Stimulated activated CD4-positive, alpha-beta T cell treated with anti-CD3 and anti-CD28 coated beads, TNF-alpha, amount 100 ng/mL, for 48 hours (primary cell): ENCODE measurements around the gene CDK12.

Experiments used
- DNase-seq, 3 donors: peaks; one replicate each; pipeline ENCODE4 v3.0.0-alpha.2; 2020; ENCODE audit warnings: low read depth in 3 of 3

The CDK12 gene

DNA sequence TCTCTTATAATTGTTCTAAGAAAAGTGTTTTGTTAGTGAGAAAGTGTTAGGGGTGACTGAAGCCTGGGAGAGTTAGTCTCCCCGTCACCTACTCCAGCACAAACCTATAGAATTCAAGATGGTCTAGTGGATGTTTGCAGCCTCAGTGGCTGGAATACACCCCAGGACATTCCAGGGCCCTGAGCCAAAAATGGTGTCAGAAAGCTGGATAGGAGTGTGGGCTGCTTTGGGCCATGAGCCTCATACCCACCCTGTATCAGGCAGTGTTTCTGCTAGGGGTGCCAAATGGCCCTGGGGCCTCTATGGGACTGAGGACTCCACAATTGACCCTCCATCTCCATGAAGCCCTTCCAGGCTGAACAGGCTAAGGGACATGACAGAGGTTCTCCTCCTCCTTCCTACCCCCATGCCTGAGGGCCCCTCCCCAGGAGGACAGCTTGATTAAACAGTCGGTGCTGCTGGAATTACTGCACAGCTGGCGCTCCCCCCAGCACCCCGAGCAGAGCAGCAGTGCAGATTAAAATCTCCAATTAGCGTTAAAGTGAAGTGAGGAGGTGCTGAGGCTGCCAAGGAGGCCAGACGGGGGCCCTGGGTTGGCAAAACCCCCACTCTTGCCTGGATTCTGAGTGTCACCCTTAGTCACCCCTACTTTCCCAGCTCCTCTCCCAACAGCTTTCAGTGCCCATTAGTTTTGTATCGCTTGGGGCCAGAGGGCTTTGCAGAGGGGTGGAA lies 87.4 kb downstream of the CDK12 start:
- DNase-seq = no peak

DNA sequence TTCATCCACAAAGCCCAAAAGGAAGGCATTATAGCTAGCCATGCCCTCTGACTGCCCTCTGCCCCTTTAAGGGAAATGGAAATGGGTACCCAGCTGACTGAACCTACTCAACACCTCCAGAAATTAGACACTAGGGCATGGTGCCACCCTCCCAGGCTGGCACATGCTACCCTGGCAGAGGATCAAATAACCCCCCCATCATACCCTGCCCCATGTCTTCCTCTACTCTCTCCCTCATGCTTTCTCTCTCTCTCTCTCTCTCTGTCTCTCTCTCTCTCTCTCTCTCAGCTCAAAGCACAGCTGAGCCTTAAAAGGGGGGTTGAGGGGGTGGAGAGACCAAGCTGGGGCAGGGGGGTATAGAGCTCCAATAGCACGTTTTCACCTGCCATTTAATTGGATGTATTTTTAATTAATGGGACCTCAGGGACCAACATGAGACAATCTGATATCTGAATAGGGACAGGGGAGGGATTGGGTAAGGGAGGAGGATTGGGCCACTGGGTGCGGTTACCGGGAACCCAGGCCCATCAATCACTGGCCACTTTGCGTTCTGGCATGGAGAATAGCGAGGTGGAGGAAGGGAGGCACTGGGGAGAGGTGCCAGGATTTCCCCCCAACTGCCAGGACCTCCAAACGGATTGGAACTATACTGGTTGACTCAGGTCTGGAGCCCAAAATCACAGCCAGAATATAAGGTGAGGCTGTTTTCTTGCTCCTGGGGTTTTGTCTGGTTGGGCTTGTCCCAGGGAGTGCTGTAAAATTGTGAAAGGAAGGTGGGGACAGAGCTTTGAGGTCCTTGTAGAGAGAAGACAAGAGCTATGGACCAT lies 88.7 kb downstream of the CDK12 start:
- DNase-seq = no peak

DNA sequence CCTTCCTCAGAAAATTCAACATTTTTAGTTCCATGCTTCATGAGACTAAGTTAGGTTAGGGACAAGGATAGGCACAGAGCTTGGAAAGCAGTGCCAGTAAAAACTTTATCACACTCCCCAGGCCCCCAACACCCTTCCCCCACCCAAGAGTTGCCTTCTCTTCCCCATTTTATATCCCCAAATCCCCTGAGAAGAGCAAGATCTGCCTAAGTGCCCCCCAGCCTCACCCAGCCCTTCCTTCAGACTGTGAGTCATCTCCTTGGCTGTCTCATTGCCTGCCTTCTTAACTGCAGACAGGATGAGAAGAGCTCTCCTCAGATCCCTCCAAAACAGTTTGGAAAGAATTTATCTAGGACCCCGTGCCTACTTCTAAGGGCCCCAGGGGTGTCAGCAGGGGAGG lies 90.6 kb downstream of the CDK12 start:
- DNase-seq = no peak

GRCh38 chr17:39553341-39553945 lies 92.2 kb downstream of the CDK12 start:
- DNase-seq = no peak

DNA sequence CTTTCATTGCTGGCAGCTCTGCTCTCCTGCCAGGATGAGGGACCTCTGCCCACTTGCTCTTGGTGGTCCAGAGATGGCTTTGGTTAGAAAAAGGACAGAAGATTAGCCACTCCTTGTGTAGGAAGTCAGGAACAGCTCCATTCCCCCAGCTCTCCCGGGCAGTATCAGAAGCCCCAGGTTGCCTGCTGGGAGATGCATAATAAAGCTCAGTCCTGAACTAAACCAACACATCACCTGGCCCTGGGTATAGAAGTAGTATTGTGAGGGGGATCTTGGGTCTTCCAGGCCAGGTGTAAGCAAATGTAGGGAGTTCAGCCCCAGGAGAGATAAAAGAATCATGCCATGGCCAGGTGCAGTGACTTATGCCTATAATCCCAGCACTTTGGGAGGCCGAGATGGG lies 94.1 kb downstream of the CDK12 start:
- DNase-seq = no peak

DNA sequence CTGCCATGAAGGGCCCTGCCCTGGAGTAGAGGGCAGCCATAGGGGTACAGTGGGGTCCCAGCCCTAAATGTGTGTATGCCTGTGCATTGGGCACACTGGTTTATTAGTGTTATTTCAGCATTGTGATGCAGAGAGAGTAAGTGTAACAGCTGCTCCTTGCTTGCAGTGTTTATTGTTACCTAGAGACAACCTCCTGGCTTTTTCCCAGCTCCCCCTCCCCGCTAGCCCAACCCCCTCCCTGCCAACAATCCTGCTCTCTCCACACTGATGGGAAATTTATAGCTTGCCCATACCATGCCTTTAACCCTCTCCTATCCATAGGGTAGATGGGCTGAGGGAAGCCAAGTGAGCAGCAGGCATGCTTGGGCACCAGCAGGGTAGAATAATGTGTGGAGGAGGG lies 95.1 kb downstream of the CDK12 start:
- DNase-seq = no peak

GRCh38 chr17:39562395-39562794 lies 101.1 kb downstream of the CDK12 start:
- no peak for DNase-seq

- no peak for DNase-seq
Measured at GRCh38 chr17:39562976-39563375, 101.7 kb downstream of the CDK12 start.

DNA sequence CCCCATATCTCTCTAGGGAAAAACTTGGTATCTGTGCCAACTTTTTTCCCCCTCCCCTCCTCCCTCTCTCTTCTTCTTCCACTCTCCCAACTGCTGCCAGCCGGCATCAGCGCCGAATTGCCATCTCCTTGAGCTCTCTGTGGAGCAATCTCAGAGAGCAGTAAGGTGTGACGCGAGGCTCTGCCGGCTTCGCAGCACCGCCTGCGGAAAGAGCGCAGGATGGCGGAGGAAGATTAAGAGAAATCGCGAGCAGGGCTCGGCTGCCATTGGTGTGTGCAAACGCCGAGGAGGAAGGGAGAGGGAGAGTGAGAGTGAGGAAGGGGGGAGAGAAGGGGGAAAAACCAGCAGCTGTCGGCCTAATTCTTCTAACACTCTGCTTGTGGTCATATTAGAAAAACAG lies 102.2 kb downstream of the CDK12 start:
- no peak for DNase-seq

- DNase-seq = no peak
Measured at GRCh38 chr17:39564211-39564848, 103.0 kb downstream of the CDK12 start.

DNA sequence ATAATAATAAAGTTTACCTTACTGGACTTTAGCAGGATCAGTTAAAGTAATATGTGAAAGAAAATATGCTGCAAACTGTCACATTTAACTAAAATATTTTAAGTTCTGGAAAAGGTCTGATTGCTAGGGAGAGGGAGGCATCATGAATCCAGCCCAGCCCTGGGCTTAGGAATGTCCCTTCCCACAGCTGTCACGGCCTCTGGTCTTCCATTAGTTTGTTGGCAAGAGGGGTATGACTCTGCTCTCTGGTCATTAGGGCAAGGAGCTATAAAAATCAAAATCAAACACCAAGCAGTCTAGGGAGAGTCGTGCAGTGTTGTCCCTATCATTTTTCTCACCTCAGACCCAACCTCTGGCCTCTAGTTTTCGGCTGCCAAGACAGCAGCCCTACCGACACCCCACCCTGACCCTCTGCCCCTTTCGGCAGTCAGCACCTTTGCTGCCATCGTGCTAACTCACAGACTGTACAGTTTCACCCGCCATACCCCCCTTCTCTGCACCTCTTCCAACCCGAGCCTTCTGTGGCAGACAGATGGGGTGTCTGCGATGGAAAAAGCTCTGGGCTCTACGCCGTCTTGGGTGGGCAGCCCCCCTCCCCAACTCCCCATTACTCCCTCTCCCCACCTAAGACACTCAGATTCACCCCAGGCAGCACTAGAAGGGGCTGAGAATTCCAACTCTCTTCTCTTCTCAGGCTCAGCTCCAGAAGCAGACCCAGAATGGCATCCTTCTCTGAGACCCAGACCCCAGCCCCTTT lies 105.0 kb downstream of the CDK12 start:
- no peak for DNase-seq

- DNase-seq = no peak
Measured at GRCh38 chr17:39568702-39569101, 107.4 kb downstream of the CDK12 start.

- no peak for DNase-seq
Measured at GRCh38 chr17:39569126-39569525, 107.8 kb downstream of the CDK12 start.

GRCh38 chr17:39572121-39572520 lies 110.8 kb downstream of the CDK12 start:
- DNase-seq = no peak

- DNase-seq = peak in 1 of 3 donors; percentile 36
Measured at GRCh38 chr17:39573447-39574298, 112.4 kb downstream of the CDK12 start.

- no peak for DNase-seq
Measured at GRCh38 chr17:39576187-39576586, 114.9 kb downstream of the CDK12 start.

GRCh38 chr17:39578272-39578671 lies 117.0 kb downstream of the CDK12 start:
- DNase-seq = no peak

- no peak for DNase-seq
Measured at GRCh38 chr17:39579318-39580081, 118.2 kb downstream of the CDK12 start.

DNA sequence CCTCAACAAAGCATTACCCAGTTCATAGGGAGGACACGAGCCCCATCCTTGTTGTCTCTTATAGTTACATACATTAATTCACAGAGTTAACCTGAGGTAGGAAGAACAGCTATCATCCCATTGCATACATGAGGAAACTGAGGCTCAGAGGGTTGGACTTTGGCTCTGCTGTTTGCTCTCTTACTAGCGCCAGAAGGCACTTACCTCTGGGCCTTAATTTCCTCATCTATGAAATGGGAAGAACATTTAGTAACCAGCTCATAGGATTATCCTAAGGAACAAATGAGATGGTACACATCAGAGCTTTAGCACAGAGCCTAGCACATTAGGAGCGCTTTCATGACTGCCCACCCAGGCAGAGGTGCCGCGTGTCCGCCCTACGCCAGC lies 118.8 kb downstream of the CDK12 start:
- DNase-seq = no peak
